ENCODE results near the gene SNTG2. TPM values are rescaled to one million over a fixed set of nuclear protein-coding genes. Genes with fewer than 3 reads are reported as not detected.

SNTG2 gene
- total RNA-seq, 1 donor from 2014 or later = 1.9 TPM

GRCh38 chr2:1125217-1125616 lies 174.6 kb downstream of the SNTG2 start:
- H3K27ac Mint-ChIP-seq (ENCODE audit: unreplicated experiment) = no peak overlapping the region

GRCh38 chr2:1125633-1126370 lies 175.2 kb downstream of the SNTG2 start:
- H3K27ac Mint-ChIP-seq (ENCODE audit: unreplicated experiment) = no peak overlapping the region
- no peak for TF ChIP-seq EZH2 (IDR thresholded peaks at IDR 0.05; ENCODE audit: insufficient read depth, low read length)
- TF ChIP-seq CTCF (IDR thresholded peaks at IDR 0.05; ENCODE audit: insufficient read depth, low read depth, low read length) = no peak
- Histone ChIP-seq H3K36me3 (ENCODE audit: insufficient read depth, low read length) (no peaks in the 10 kb centered on the region), H3K27me3 (ENCODE audit: insufficient read depth, low read length) (no peaks in the 10 kb centered on the region), H3K9ac (ENCODE audit: low read length) (no peak overlapping the region), H4K20me1 (ENCODE audit: insufficient read depth, low read length) (no peaks in the 10 kb centered on the region), H3K4me1 (ENCODE audit: insufficient read depth, low read length) (no peaks in the 10 kb centered on the region), H3K9me3 (ENCODE audit: insufficient read depth, low read depth, low read length) (no peaks in the 10 kb centered on the region), H3K27ac (ENCODE audit: low read depth, low read length) (no peak overlapping the region), H3K4me2 (ENCODE audit: low read length) (no peak overlapping the region), H3K79me2 (ENCODE audit: insufficient read depth, low read length) (no peaks in the 10 kb centered on the region), H2AFZ (ENCODE audit: low read depth, low read length) (no peak overlapping the region), H3K4me3 (ENCODE audit: insufficient read depth, low read depth, low read length) (no peak overlapping the region)
- no peaks in the 10 kb centered on the region for H3K36me3 Mint-ChIP-seq (ENCODE audit: low read depth, unreplicated experiment)
- no peak for DNase-seq (ENCODE audit: low read depth)
- no peaks in the 10 kb centered on the region for H3K27me3 Mint-ChIP-seq (ENCODE audit: low read depth, unreplicated experiment)
- no peak overlapping the region for H3K4me3 Mint-ChIP-seq (ENCODE audit: unreplicated experiment)
- no peaks in the 10 kb centered on the region for H3K9me3 Mint-ChIP-seq (ENCODE audit: unreplicated experiment)
- no peaks in the 10 kb centered on the region for H3K4me1 Mint-ChIP-seq (ENCODE audit: low read depth, unreplicated experiment)
- FAIRE-seq = no peak

More at GRCh38 chr2:1125217-1125616, 174.6 kb downstream of the SNTG2 start:
- Histone ChIP-seq H3K4me2 (ENCODE audit: low read length) (no peak overlapping the region), H3K9ac (ENCODE audit: low read length) (no peak overlapping the region), H2AFZ (ENCODE audit: low read depth, low read length) (no peak overlapping the region), H3K4me3 (ENCODE audit: insufficient read depth, low read depth, low read length) (no peak overlapping the region), H3K27ac (ENCODE audit: low read depth, low read length) (no peak overlapping the region), H3K9me3 (ENCODE audit: insufficient read depth, low read depth, low read length) (no peaks in the 10 kb centered on the region), H3K79me2 (ENCODE audit: insufficient read depth, low read length) (no peaks in the 10 kb centered on the region), H3K4me1 (ENCODE audit: insufficient read depth, low read length) (no peaks in the 10 kb centered on the region), H3K36me3 (ENCODE audit: insufficient read depth, low read length) (no peaks in the 10 kb centered on the region), H3K27me3 (ENCODE audit: insufficient read depth, low read length) (no peaks in the 10 kb centered on the region), H4K20me1 (ENCODE audit: insufficient read depth, low read length) (no peaks in the 10 kb centered on the region)
- no peaks in the 10 kb centered on the region for H3K9me3 Mint-ChIP-seq (ENCODE audit: unreplicated experiment)
- FAIRE-seq (no peak), DNase-seq (ENCODE audit: low read depth) (no peak)
- no peak overlapping the region for H3K4me3 Mint-ChIP-seq (ENCODE audit: unreplicated experiment)
- no peak for TF ChIP-seq EZH2 (IDR thresholded peaks at IDR 0.05; ENCODE audit: insufficient read depth, low read length)
- no peak for TF ChIP-seq CTCF (IDR thresholded peaks at IDR 0.05; ENCODE audit: insufficient read depth, low read depth, low read length)
- no peaks in the 10 kb centered on the region for H3K36me3 Mint-ChIP-seq (ENCODE audit: low read depth, unreplicated experiment)
- H3K27me3 Mint-ChIP-seq (ENCODE audit: low read depth, unreplicated experiment) = no peaks in the 10 kb centered on the region
- H3K4me1 Mint-ChIP-seq (ENCODE audit: low read depth, unreplicated experiment) = no peaks in the 10 kb centered on the region

- Histone ChIP-seq H4K20me1 (ENCODE audit: insufficient read depth, low read length) (no peaks in the 10 kb centered on the region), H3K4me3 (ENCODE audit: insufficient read depth, low read depth, low read length) (no peak overlapping the region), H3K9me3 (ENCODE audit: insufficient read depth, low read depth, low read length) (no peaks in the 10 kb centered on the region), H3K79me2 (ENCODE audit: insufficient read depth, low read length) (no peaks in the 10 kb centered on the region), H3K36me3 (ENCODE audit: insufficient read depth, low read length) (no peaks in the 10 kb centered on the region), H3K27ac (ENCODE audit: low read depth, low read length) (no peak overlapping the region), H3K9ac (ENCODE audit: low read length) (no peak overlapping the region), H3K4me1 (ENCODE audit: insufficient read depth, low read length) (no peaks in the 10 kb centered on the region), H2AFZ (ENCODE audit: low read depth, low read length) (no peak overlapping the region), H3K4me2 (ENCODE audit: low read length) (no peak overlapping the region), H3K27me3 (ENCODE audit: insufficient read depth, low read length) (no peaks in the 10 kb centered on the region)
- TF ChIP-seq CTCF (IDR thresholded peaks at IDR 0.05; ENCODE audit: insufficient read depth, low read depth, low read length) = no peak
- no peak for TF ChIP-seq EZH2 (IDR thresholded peaks at IDR 0.05; ENCODE audit: insufficient read depth, low read length)
- H3K4me1 Mint-ChIP-seq (ENCODE audit: low read depth, unreplicated experiment) = no peaks in the 10 kb centered on the region
- no peaks in the 10 kb centered on the region for H3K9me3 Mint-ChIP-seq (ENCODE audit: unreplicated experiment)
- no peak overlapping the region for H3K4me3 Mint-ChIP-seq (ENCODE audit: unreplicated experiment)
- no peaks in the 10 kb centered on the region for H3K36me3 Mint-ChIP-seq (ENCODE audit: low read depth, unreplicated experiment)
- H3K27ac Mint-ChIP-seq (ENCODE audit: unreplicated experiment) = no peak overlapping the region
- H3K27me3 Mint-ChIP-seq (ENCODE audit: low read depth, unreplicated experiment) = no peaks in the 10 kb centered on the region
- FAIRE-seq = no peak
- DNase-seq (ENCODE audit: low read depth) = no peak
These were observed 179.3 kb downstream of the SNTG2 start for GRCh38 chr2:1129982-1130381.
